ENCODE measurements around the gene CNTNAP5.

The CNTNAP5 gene

DNA sequence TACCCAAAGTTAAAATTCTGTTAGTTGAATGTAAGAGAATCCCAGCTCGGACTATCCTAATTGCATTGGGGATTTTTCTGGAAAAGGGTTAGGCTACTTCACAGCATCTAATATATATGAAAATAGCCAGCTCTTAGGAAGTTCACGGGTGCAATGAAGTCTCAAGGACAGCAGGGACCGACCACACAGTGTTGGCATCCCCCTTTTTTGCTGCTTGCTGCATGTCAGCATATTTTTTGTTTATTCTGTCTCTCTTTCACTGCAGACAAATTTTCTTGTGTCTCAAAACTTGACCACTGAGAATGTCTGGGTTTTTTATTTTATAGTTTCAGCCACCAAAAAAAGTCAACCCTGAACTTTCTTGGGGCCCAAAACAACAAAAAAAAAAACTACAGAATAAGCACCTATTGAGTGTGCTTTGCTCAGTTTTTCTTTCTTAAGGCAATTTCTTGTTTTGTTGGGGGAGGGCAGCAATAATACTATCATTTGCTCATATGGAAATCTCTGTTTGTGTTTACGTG, 535.6 kb downstream of the CNTNAP5 start:
- Histone ChIP-seq H3K4me1 (ENCODE audit: insufficient read depth, insufficient read length) (no peaks in the 10 kb centered on the region), H3K9me3 (ENCODE audit: insufficient read depth, low read length) (no peaks in the 10 kb centered on the region), H3K4me3 (ENCODE audit: insufficient read length, low read depth) (no peak overlapping the region), H3K36me3 (ENCODE audit: insufficient read depth, insufficient read length, low read length) (no peaks in the 10 kb centered on the region), H3K27me3 (ENCODE audit: insufficient read depth, insufficient read length) (no peaks in the 10 kb centered on the region), H3K9ac (ENCODE audit: insufficient read length, low read depth) (no peak overlapping the region)
- no peak for TF ChIP-seq YY1 (IDR thresholded peaks at IDR 0.05; ENCODE audit: insufficient read depth, insufficient read length)
- no peak for TF ChIP-seq ZNF274 (IDR thresholded peaks at IDR 0.05; ENCODE audit: low read depth, low read length)
- TF ChIP-seq SUZ12 (IDR thresholded peaks at IDR 0.05; ENCODE audit: extremely low read depth, insufficient read depth, insufficient read length), result no peak
- no peak for DNase-seq (ENCODE audit: low read depth, low spot score)

DNA sequence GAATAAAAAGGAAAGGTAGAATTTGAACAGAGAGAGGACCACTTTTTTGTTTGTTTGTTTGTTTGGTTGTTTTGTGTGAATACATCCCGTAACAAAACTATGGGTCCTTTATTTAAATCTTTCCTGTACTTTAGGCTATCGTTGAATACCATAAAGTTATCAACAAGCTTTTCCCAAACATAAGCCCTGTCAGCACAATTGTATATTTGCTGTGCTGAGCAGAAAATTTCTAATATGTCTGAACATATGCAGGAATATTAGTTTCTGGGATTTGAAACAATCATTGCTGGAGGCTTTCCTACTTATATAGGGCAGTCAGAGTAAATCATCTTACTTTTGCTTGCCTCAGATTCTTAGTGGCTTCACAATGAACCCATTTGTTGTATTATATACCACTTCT, 536.4 kb downstream of the CNTNAP5 start:
- no peaks in the 10 kb centered on the region for H3K9me3 ChIP-seq (ENCODE audit: insufficient read depth, low read length)
- no peaks in the 10 kb centered on the region for H3K36me3 ChIP-seq (ENCODE audit: insufficient read depth, insufficient read length, low read length)
- H3K27me3 ChIP-seq (ENCODE audit: insufficient read depth, insufficient read length), result no peaks in the 10 kb centered on the region
- TF ChIP-seq YY1 (IDR thresholded peaks at IDR 0.05; ENCODE audit: insufficient read depth, insufficient read length), result no peak
- TF ChIP-seq ZNF274 (IDR thresholded peaks at IDR 0.05; ENCODE audit: low read depth, low read length), result no peak
- TF ChIP-seq SUZ12 (IDR thresholded peaks at IDR 0.05; ENCODE audit: extremely low read depth, insufficient read depth, insufficient read length), result no peak
- DNase-seq (ENCODE audit: low read depth, low spot score), result no peak
- H3K4me3 ChIP-seq (ENCODE audit: insufficient read length, low read depth), result no peak overlapping the region
- H3K9ac ChIP-seq (ENCODE audit: insufficient read length, low read depth), result no peak overlapping the region
- no peaks in the 10 kb centered on the region for H3K4me1 ChIP-seq (ENCODE audit: insufficient read depth, insufficient read length)

DNA sequence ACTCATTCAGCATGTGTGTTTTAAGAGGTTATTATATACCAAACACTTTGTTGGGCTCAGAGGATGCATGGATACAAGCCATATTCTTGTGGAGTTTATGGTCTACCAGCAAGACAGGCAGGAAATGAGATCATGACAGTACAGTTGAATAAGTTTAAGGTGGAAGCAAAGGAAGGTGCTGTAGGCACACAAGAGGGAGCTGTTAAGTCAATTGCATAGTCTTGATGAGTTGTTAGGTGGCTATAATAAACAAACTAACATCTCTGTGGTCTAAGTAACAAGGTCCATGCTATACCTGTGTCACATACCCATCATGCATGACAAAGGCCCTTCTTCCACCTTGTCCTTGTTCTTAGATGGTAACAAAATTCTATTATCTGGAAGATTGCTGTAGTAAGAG, 538.3 kb downstream of the CNTNAP5 start:
- TF ChIP-seq SUZ12 (IDR thresholded peaks at IDR 0.05; ENCODE audit: extremely low read depth, insufficient read depth, insufficient read length) (no peak), ZNF274 (IDR thresholded peaks at IDR 0.05; ENCODE audit: low read depth, low read length) (no peak), YY1 (IDR thresholded peaks at IDR 0.05; ENCODE audit: insufficient read depth, insufficient read length) (no peak)
- H3K9ac ChIP-seq (ENCODE audit: insufficient read length, low read depth), result no peak overlapping the region
- H3K9me3 ChIP-seq (ENCODE audit: insufficient read depth, low read length), result no peaks in the 10 kb centered on the region
- H3K27me3 ChIP-seq (ENCODE audit: insufficient read depth, insufficient read length), result no peaks in the 10 kb centered on the region
- H3K36me3 ChIP-seq (ENCODE audit: insufficient read depth, insufficient read length, low read length), result no peaks in the 10 kb centered on the region
- no peak for DNase-seq (ENCODE audit: low read depth, low spot score)
- H3K4me3 ChIP-seq (ENCODE audit: insufficient read length, low read depth), result no peak overlapping the region
- no peaks in the 10 kb centered on the region for H3K4me1 ChIP-seq (ENCODE audit: insufficient read depth, insufficient read length)

DNA sequence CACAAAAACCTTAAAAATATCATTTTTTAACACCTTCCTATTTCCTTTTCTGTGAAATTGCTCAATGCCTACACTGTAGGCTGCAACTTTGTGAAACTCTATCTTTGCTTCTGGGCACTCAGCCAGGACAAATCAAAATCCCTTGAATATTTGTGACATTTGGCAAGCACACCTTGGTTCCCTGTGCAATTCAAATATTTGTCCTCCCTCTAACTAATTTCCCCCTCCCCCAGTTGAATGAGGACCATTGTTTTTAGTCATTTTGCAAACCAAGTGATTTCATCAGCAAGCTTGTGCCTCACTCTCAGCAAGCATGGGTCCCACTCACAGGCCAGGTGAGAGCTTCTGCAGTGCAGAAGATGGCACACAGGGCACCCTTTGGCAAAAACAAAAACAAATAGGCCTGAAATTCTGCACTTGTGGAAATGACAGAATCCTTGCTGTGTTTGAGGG, 541.5 kb downstream of the CNTNAP5 start:
- Histone ChIP-seq H3K9me3 (ENCODE audit: insufficient read depth, low read length) (no peaks in the 10 kb centered on the region), H3K4me3 (ENCODE audit: insufficient read length, low read depth) (no peak overlapping the region), H3K36me3 (ENCODE audit: insufficient read depth, insufficient read length, low read length) (no peaks in the 10 kb centered on the region), H3K4me1 (ENCODE audit: insufficient read depth, insufficient read length) (no peaks in the 10 kb centered on the region), H3K9ac (ENCODE audit: insufficient read length, low read depth) (no peak overlapping the region), H3K27me3 (ENCODE audit: insufficient read depth, insufficient read length) (no peaks in the 10 kb centered on the region)
- TF ChIP-seq ZNF274 (IDR thresholded peaks at IDR 0.05; ENCODE audit: low read depth, low read length) (no peak), YY1 (IDR thresholded peaks at IDR 0.05; ENCODE audit: insufficient read depth, insufficient read length) (no peak)
- DNase-seq (ENCODE audit: low read depth, low spot score), result no peak

DNA sequence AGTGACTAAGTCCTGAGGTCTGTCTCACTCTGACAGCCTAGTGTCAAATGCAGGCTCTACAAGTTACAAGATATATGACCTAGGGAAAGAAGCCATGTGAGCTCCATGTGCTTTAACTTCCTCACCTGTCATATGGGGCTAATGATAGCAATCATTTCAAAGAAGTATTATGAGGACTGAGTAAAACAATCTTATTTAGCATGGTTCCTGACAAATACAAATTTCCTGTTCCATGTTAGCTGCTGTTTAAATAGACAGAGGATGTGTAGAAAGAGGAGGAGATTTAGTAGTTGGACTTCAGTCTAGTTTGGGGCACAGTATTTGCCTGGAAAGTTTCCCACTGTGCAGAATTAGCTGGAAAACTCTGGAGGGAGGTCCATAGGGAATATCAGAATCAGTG, 545.8 kb downstream of the CNTNAP5 start:
- no peaks in the 10 kb centered on the region for H3K27me3 ChIP-seq (ENCODE audit: insufficient read depth, insufficient read length)
- TF ChIP-seq SUZ12 (IDR thresholded peaks at IDR 0.05; ENCODE audit: extremely low read depth, insufficient read depth, insufficient read length) (no peak), YY1 (IDR thresholded peaks at IDR 0.05; ENCODE audit: insufficient read depth, insufficient read length) (no peak), ZNF274 (IDR thresholded peaks at IDR 0.05; ENCODE audit: low read depth, low read length) (no peak)
- H3K36me3 ChIP-seq (ENCODE audit: insufficient read depth, insufficient read length, low read length), result no peaks in the 10 kb centered on the region
- no peaks in the 10 kb centered on the region for H3K9me3 ChIP-seq (ENCODE audit: insufficient read depth, low read length)
- H3K4me3 ChIP-seq (ENCODE audit: insufficient read length, low read depth), result no peak overlapping the region
- H3K4me1 ChIP-seq (ENCODE audit: insufficient read depth, insufficient read length), result no peaks in the 10 kb centered on the region
- no peak overlapping the region for H3K9ac ChIP-seq (ENCODE audit: insufficient read length, low read depth)
- no peak for DNase-seq (ENCODE audit: low read depth, low spot score)

DNA sequence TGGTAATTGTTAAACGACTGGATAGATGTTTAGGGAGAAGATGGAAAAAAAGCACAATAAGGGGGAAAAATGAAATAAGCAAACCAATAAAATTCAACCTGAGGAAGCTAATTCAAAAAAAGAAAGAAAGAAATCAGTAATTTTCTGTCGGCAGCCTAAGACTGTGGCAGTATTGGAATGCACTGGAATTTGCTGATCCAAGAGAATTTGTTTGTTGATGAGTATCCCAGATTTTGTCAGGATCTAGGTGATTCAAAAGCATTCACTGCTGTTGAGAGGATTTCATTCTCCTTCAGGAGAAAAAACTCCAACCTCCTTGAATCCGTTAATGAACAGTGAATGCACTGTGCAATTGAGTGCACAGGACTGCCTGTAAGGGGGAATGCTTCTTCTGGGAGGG, 546.7 kb downstream of the CNTNAP5 start:
- Histone ChIP-seq H3K4me1 (ENCODE audit: insufficient read depth, insufficient read length) (no peaks in the 10 kb centered on the region), H3K9me3 (ENCODE audit: insufficient read depth, low read length) (no peaks in the 10 kb centered on the region), H3K27me3 (ENCODE audit: insufficient read depth, insufficient read length) (no peaks in the 10 kb centered on the region), H3K4me3 (ENCODE audit: insufficient read length, low read depth) (no peak overlapping the region), H3K36me3 (ENCODE audit: insufficient read depth, insufficient read length, low read length) (no peaks in the 10 kb centered on the region), H3K9ac (ENCODE audit: insufficient read length, low read depth) (no peak overlapping the region)
- TF ChIP-seq YY1 (IDR thresholded peaks at IDR 0.05; ENCODE audit: insufficient read depth, insufficient read length), result no peak
- no peak for TF ChIP-seq ZNF274 (IDR thresholded peaks at IDR 0.05; ENCODE audit: low read depth, low read length)
- TF ChIP-seq SUZ12 (IDR thresholded peaks at IDR 0.05; ENCODE audit: extremely low read depth, insufficient read depth, insufficient read length), result no peak
- DNase-seq (ENCODE audit: low read depth, low spot score), result no peak

DNA sequence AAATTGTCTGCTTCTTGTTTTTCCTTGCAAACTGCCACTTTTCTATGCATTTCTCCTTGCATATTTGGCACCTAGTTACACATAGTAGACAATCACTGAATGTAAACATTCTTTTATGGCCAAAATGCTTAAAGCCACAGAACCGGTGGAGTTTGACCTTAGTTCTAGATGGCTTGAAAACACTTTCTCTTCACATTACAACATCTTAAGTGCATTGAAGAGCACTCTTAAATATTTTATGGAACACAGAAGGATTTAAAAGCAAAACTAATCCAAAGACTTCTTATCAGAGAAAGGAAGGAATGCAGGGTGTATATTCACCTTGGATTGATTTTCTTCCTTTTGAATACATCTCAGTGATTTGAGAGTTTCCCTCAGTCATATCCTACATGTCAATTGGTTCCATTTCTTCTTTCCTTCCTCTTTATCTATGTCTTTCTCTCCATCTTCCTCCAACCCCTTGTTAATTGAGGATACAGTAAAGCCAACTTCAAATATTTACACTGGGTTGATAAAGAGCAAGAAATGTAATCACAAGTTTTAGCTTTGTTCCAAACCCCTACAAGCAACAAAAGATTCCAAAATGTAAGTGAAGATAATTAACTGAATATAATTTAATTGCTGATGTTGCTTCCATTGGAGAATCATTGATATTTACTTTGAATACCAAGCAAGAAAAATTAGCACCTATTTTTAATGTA, 548.0 kb downstream of the CNTNAP5 start:
- H3K27me3 ChIP-seq (ENCODE audit: insufficient read depth, insufficient read length), result no peaks in the 10 kb centered on the region

More for the DNA sequence above, 548.0 kb downstream of the CNTNAP5 start:
- TF ChIP-seq SUZ12 (IDR thresholded peaks at IDR 0.05; ENCODE audit: extremely low read depth, insufficient read depth, insufficient read length) (no peak), YY1 (IDR thresholded peaks at IDR 0.05; ENCODE audit: insufficient read depth, insufficient read length) (no peak), ZNF274 (IDR thresholded peaks at IDR 0.05; ENCODE audit: low read depth, low read length) (no peak)
- DNase-seq (ENCODE audit: low read depth, low spot score), result no peak
- no peaks in the 10 kb centered on the region for H3K4me1 ChIP-seq (ENCODE audit: insufficient read depth, insufficient read length)
- no peaks in the 10 kb centered on the region for H3K36me3 ChIP-seq (ENCODE audit: insufficient read depth, insufficient read length, low read length)
- no peaks in the 10 kb centered on the region for H3K9me3 ChIP-seq (ENCODE audit: insufficient read depth, low read length)
- no peak overlapping the region for H3K4me3 ChIP-seq (ENCODE audit: insufficient read length, low read depth)
- H3K9ac ChIP-seq (ENCODE audit: insufficient read length, low read depth), result no peak overlapping the region
